Stimulated activated CD4-positive, alpha-beta T cell treated with anti-CD3 and anti-CD28 coated beads, Interleukin-4, amount 100 ng/mL, for 4 hours (primary cell): ENCODE data around the gene TANC2.
"Not testable (repeated sequence)": the region's sequence is repeated elsewhere in the genome, so short reads cannot be mapped to it uniquely, and the experiment has no call there.

Source experiments
- DNase-seq, 2 experiments: peaks; one replicate each; pipeline ENCODE4 v3.0.0-alpha.2; 2020

TANC2 gene

DNA sequence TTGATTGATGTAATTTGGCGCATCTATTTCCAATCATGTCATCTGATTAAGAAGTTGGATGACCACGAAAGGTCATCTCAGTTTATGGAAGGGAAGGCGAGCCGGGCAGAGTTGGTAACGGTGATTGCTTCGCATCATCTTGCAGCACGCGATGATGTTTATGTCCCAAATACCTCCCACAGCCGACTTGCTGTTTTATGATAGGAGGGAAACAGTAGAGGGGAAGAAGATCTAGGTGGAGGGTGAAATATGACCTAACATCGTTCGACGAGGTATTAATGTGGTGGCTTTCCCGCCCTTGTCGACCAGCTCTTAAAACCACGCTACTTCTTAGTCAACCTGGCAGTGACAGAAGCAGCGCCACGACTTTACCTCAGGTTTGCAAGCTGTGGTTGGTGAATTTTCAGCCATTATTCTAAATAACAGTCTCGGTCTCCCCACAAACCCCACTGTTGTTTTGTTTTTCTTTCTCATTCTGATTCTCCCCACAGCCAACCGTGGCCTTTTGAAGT lies 805 bp upstream of the TANC2 start:
- peak; percentile 7 to 9 for DNase-seq

DNA sequence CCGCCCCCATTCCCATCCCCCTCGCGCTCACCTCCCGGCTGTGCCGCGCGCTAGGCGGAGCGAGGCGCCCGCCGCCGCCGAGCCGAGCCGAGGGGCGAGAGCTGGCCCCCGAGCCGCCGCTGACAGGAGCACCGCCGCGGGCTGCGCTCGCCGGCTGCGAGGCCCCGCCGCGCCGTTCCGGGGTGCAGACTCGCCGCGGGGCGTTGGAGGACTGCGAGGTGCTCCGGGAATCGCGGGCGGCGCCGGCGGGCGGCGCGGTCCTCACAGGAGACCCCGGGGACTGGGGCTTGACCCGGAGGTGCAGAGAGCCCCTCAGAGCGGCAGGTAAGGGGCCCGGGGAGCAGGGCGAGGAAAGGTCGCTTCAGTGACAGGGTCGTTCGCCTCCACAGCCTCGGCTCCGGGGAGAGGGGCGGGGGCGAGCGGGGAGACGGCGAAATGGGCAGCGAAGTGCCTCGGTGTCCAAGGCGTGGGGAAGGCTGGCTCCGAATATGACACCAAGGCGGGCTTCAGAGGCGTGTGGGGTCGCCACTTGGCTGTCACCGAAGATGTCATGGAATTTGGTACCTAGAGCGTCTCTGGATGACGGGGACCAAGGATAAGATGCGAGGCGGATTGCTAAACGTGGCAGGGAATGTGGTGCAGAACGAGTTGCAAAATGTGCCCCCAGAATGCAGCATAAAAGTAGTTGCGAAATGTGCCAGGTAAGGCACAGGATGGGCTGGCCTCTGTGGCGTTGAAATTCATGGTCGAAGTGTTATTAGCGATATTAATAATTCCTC lies 580 bp downstream of the TANC2 start:
- DNase-seq: peak; percentile 6 to 66

DNA sequence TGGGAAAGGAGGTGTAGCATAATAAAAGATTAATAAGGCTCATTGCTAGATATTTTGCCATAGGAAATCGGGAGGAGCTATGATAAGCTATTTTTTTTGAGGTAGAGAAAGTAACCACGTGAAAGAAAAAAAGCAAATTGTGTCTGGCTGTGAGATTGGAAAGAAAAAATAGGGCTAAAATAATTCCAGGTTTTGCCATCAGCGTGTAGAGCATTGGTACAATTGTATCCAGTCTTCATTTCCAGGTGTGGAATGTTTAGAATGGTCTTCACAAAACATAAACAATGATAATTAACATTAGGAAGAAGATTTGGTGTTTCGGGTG lies 1.1 kb downstream of the TANC2 start:
- DNase-seq: no peak

DNA sequence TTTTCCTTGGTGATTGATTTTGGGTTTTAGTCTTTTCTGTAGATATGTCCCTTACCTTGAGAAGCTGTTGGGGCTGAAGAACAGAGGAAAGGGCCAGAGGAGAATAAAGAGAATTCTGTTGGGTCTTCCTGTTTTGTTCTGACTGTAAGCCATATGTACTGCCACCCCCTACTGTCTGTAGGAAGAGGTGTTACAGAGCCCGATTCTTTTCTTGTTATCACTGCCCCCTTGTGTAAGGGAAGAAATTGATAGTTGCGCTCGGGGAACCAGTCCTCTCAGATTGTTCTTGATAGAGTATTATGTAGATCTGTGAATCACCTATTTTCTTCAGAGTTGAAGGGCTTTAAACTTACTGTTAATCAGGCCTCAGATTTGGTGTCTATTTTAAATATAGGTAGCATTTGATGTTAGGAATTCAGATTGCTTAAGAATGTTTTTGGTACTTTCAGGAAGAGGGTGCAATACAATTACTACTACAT lies 2.4 kb downstream of the TANC2 start:
- DNase-seq: peak in 1 of 2 experiments; percentile 58

DNA sequence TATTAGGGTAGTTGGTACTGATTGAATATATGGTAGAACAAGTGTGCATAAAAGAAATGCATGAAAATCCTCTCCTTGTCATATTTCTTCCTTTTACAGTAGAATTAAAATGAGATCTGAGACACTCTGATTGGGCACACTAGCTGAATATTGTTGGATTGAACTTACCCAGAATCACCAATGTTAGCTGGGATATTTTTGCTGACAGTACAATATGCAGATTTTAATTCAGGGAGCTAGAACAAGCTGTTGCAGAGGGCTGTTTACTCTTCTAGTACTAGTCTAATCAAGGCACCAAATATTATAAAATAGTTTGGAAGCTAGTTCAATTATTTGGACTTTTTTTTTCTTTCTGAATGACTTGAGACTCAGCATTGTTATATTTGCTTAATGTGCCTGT lies 4.6 kb downstream of the TANC2 start:
- no peak for DNase-seq

DNA sequence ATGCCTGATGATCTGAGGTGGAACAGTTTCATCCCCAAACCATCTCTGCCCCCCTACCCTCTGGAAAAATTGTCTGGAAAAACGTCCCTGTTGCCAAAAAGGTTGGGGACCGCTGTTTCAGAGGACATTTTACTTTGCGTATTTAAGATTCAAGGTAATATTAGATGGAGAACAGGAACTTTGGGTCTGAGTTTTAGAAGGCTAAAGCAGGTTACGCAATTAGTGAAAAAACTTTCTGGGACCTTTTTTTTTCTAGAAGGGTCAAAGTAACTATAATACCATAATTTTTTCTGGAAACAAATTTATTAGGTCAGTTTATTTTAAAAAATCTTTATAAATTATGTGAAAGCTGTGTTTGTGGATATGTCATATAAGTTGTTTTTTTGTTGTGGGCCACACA lies 5.8 kb downstream of the TANC2 start:
- no peak for DNase-seq

DNA sequence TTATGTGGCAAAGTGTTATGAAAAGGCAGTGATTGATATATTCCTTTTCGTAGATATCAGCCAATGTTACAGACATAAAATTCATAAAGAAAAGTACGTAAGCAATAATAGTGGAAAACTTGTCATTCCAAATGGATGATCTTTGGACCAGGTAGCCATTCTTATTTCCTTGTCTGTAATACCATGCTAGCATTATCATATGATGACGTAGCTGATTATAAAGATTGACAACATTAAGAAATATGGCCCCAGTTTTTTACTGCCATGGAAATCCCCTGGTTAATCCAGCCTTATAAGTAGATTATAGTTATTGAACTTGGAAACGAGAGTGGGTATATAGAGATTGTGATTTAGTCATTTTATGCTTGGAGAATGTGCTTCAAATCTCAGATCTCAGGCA lies 8.8 kb downstream of the TANC2 start:
- no peak for DNase-seq

DNA sequence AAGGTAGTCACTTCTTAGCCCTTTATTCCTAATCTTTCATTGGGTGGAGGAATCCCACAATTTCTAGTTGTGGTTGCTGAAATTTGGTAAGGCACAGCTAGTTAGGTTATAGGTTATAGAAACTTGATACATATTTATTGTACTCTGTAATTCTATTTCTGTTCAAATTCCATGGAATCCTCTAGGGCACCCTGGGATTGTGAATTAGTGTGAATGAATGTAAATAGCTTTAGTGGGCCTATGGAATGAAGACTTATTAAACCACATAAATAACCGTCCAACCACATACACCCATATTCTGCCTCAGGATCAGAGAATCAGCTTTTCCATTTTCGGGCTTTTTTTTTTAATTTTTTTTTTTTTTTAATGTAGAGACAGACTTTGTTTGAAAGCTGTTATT lies 9.2 kb downstream of the TANC2 start:
- no peak for DNase-seq

DNA sequence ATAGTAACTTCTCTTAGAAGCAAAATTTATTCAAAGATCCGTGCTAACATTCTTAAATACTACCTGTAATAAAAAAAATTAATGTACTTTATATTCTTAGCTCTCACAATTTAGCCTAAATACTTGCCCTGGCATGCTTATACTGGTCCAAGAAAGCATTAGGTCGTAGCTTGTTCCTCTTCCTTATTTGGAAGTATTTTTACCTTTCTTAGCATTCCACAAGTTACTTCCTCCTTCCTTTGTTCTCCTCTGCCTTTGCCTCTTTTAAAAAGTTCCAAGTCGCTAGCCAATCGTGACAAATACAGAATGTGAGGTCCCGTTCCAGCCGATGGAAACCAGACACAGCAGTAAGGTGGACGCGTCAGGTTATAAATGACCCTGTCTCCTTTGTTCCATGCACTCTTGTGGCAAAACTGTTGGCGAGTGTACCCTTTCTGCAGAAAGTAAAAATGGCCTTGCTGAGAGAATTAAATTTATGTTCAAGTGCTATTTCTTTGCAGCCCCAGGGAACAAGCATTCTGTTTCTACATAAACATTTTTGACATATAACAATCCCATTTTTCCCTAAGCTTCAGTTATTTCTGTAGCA lies 10.7 kb downstream of the TANC2 start:
- not testable (repeated sequence) for DNase-seq

DNA sequence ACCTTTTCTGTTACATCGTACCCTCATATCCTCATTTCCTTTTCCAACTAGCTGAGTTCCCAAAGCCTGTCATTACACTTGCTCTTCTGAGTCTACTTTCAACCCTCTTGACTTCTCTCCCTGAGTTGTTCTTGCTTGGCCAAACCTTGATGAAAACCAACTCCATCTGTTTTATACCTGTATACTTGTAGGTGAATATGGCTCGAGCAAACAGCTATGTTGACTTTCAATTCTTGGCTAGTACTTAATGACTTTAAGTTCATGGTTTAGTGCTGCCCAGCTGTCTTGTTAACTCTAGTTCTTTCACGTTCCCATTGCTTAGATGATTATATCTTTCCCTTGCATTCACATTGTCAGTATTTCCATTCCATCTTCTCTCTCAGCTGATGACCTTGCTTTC lies 14.8 kb downstream of the TANC2 start:
- DNase-seq: no peak

DNA sequence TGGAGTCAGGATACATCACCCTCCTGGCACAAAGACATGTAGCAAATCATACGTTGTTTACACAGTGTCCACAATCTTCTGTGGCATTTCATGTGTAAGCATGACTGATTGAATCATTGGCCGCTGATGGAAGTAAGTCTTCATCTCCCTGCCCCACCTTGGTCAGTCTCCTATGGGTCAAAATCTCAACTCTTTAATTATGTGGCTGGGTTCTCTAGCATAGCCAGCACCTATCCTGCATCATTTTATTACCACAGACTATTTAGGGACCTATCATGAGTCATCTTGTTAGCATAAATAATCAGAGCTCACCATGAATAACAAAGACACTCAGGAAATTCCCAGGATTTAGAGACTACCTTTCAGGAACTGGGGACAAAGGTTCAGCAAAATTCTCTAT lies 15.9 kb downstream of the TANC2 start:
- no peak for DNase-seq

DNA sequence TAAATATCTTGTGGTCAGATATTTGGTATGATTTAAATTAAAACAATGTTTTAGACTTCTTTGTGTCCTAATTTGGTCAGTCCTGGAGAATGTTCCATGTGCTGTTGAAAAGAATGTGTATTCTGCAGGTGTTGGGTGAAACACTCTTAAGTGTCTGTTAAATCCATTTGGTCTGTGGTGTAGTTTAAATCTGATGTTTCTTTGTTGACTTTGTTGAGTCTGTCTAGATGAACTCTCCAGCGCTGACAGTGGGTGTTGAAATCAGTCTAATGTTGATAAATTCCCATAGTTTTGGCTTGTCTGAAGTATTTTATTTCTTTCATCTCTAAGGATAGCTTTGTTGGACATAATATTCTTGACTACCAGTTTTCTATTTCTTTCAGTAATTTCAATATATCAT lies 18.8 kb downstream of the TANC2 start:
- no peak for DNase-seq

DNA sequence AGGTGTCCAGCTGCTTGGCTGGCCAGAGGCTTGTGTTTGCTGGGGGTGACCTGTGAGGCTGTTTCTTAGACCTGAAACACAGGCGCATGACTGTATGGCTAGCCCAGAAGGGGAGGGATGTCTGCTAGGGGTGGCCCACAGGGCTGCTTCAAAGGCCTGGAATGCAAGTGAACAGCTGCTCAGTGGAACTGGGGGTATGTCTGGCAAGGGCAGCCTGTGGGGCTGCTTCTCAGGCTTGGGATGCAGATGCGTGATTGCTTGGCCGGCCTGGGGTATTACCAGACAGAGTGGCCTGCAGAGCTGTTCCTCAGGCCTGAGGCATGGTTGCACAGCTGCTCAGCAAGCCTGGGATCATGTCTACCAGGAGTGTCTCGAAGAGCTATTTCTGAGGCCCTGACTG lies 20.5 kb downstream of the TANC2 start:
- no peak for DNase-seq

DNA sequence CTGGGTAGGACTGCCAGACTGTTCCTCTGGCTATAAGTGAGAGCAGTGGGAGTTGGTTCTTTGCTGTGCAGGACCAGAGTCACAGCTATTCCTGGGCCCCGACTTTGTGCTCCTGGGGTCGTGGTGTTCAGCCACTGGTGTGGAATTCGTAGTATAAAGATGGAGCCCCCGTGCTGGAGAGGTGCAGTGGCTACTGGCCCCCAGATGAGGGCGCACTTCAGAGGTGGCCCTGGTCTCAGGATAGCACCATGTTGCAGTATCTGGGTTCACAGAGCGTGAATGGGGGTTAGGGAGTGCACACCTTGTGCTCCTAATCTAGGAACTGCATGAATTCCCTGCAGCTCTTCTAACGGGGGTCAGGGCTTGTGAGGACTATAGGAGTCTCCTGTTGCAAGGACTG lies 21.1 kb downstream of the TANC2 start:
- DNase-seq: no peak

DNA sequence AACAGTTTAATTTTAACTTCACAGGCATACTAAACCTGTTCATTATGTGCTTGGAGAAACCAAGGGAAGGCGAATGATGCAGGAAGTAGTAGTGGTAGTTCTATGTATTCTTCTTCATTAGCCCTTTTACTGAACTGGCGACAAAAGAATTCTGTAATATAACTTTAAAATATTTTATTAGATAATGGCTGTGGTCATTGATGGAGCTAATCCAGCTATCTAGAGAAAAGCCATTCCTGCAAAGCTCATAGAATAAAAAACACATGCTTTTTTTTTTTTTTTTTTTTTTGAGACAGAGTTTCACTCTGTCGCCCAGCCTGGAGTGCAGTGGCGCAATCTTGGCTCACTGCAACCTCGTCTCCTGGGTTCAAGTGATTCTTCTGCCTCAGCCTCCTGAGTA lies 23.5 kb downstream of the TANC2 start:
- no peak for DNase-seq

DNA sequence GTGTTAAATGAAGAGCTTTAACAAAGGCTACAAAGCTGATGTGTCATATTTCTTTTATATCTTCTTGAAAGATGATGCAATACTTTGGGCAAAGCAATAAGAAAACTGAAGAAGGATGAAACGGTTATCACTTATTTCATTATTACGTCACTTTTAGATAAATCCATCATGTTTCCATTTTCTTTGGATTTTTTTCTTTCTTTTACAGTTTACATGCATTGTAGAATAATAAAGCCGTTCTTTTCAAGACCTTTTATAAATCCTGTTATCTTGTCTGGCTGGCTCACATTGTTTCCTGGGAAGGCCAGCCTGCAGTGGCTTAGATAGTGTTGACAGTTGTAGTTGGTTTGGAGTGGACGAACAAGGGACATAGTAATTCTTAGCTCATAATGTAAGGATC lies 28.9 kb downstream of the TANC2 start:
- DNase-seq: no peak

DNA sequence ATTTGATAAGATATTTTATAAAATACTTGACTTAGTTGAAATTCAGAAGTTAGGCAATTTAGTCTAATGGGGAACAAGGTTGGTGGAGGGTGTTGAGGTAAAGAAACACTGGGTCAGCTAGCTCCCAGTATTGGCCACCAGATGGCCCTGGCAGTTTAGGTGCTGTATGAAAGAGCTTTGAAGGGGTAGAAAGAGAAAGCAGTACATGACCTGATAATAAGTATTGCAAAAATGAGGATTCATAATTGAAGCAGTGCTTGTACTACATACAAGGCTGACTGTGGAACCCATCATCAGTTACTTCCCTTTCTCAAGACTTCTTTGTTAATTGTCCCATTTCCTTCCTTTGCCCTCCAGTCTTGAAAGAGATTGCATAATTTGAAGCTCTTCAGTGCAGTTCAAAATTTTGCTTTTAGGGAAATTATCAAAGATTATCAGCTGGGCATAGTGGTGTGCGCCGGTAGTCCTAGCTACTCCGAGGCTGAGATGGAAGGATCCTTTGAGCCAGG lies 29.4 kb downstream of the TANC2 start:
- DNase-seq: no peak

DNA sequence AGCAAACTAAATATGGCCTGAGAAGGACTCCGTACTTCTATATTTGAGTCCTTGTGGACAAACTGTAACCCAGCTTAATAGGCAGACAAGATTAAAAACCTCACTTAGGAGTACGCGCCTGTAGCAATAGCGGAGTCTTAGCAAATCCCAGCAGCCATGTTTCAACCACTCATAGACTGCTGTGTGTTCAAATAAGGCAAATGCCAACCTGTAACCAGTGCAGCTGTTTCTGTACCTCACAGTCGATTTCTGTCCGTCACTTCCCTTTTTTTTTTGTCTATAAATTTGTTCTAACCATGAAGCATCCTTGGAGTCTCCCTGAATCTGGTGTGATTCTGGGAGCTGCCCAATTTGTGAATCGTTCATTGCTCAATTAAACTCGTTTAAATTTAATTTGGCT lies 30.2 kb downstream of the TANC2 start:
- DNase-seq: no peak

DNA sequence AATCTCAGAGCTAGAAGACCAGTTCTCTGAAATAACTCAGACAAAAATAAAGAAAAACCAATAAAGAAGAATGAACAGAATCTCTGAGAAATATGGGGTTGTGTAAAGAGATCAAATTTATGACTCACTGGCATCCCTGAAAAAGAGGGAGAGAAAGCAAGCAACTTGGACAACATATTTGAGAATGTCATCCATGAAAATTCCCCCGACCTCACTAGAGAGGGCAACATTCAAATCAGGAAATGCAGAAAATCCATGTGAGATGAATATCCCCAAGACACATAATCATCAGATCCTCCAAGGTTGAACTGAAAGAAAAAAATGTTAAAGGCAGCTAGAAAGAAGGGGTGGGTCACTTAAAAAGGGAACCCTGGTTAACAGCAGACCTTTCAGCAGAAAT lies 32.1 kb downstream of the TANC2 start:
- no peak for DNase-seq

DNA sequence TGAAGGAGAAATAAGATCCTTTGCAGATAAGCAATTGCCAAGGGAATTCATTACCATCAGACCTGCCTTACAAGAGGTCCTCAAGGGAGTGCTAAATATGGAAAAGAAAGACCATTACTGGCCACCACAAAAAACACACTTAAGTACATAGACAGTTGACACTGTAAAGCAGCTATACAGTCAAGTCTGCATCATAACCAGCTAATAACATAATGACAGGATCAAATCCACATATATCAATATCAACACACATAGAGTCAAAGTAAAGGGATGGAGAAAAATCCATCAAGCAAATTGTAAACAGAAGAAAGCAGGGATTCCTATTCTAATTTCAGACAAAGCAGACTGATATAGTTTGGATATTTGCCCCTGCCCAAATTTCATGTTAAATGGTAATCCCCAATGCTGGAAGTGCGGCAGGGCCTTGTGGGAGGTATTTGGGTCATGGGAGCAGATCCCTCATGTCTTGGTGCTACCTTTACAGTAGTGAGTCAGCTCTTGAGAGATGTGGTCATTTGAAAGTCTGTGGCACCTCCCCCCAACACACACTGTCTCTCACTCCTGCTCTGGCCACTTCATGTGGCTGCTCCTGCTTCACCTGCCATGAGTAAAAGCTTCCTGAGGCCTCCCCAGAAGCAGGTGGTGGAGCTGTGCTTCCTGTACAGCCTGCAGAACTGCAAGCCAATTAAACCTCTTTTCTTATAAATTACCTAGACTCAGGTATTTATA lies 32.8 kb downstream of the TANC2 start:
- no peak for DNase-seq

DNA sequence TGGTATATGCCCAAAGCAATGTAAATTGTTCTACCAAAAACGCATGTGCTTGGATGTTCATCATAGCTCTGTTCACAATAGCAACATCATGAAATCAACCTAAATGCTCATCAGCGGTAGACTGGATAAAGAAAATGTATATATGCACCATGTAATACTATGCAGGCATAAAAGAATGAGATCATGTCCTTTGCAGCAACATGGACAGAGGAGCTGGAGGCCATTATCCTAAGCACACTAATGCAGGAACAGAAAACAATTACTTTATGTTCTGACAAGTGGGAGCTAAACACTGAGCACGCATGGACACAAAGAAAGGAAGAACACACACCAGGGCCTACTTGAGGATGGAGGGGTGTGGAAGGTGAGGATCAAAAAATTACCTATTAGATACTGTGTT lies 33.7 kb downstream of the TANC2 start:
- DNase-seq: no peak

DNA sequence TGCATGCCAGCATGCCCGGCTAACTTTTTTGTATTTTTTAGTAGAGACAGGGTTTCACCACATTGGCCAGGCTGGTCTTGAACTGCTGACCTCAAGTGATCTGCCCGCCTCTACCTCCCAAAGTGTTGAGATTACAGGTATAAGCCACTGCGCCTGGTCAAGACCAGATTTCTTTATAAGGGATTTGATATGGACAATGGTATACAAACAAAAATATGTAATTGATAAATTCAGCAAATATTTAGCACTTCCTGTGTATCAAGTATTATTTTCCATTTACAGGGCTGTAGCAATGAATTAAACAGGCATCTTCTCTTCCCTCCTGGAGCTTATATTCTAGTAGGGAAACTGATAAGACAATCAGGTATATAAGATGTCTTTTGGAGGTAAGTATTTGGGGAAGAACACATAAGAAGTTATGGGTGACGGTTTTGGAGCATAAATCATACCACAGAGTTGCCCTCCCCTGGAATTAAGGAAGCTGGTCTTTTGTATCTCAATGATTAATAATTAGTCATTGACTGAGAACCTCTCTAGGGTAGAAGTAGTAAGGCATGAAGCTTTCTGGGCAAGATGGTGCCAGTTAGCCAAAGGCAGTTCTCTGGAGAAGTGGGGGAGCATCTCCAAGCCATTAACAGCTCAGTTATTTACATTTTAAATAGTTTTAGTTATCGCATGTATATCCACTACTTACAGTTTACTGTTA lies 35.8 kb downstream of the TANC2 start:
- no peak for DNase-seq

DNA sequence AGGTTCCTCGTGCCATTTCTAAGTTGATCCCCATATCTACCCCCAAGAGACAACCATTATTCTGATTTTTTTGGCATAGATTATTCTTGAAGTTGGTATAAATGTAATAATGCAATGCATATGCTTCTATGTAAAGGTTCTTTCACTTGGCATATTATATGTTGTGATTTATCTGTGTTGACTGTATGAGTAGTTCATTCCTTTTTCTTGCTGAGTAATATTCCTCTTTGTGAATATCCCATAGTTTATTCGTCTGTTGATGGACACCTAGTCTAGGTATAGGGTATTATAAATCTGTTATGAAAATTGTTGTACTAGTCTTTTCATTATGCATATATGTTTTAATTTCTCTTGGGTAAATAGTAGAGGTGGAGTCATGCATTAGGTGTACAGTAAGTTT lies 36.6 kb downstream of the TANC2 start:
- DNase-seq: no peak
